Measurements from ENCODE around the gene ETFDH.
"Not testable (repeated sequence)": the region's sequence is repeated elsewhere in the genome, so short reads cannot be mapped to it uniquely, and the experiment has no call there.

The ETFDH gene

GRCh38 chr4:158657291-158657690 is 14.8 kb upstream of the ETFDH start:
- no peaks in the 10 kb centered on the region for H3K27me3 ChIP-seq
- no peaks in the 10 kb centered on the region for H3K9me3 ChIP-seq
- peaks cover 0 to 6% of the 10 kb centered on the region in 2 experiments for H3K4me1 ChIP-seq (ENCODE audit: control insufficient read depth in 1 of 2, insufficient read depth in 1 of 2, low read depth in 1 of 2, low read length in 1 of 2)
- no peak overlapping the region for H3K4me3 ChIP-seq (ENCODE audit: low read depth in 1 of 2, low read length in 1 of 2)
- H3K27ac ChIP-seq = no peak overlapping the region
- no peaks in the 10 kb centered on the region for H3K36me3 ChIP-seq
- TF ChIP-seq CTCF (IDR thresholded peaks at IDR 0.05) = no peak

GRCh38 chr4:158663255-158663654 is 8.8 kb upstream of the ETFDH start:
- Histone ChIP-seq H3K27ac (peak overlapping the region; percentile 65), H3K4me1 (ENCODE audit: control insufficient read depth in 1 of 2, insufficient read depth in 1 of 2, low read depth in 1 of 2, low read length in 1 of 2) (peaks cover 30 to 37% of the 10 kb centered on the region in 2 experiments)
- H3K9me3 ChIP-seq; H3K36me3 ChIP-seq; H3K4me3 ChIP-seq (ENCODE audit: low read depth in 1 of 2, low read length in 1 of 2); H3K27me3 ChIP-seq: not testable (repeated sequence)

- not testable (repeated sequence) for H3K36me3 ChIP-seq; H3K9me3 ChIP-seq; H3K4me3 ChIP-seq (ENCODE audit: low read depth in 1 of 2, low read length in 1 of 2); H3K27me3 ChIP-seq
- peak overlapping the region; percentile 65 for H3K27ac ChIP-seq
- H3K4me1 ChIP-seq (ENCODE audit: control insufficient read depth in 1 of 2, insufficient read depth in 1 of 2, low read depth in 1 of 2, low read length in 1 of 2) = peaks cover 30 to 37% of the 10 kb centered on the region in 2 experiments
Measured at GRCh38 chr4:158663707-158664625, 8.1 kb upstream of the ETFDH start.

- Histone ChIP-seq H3K4me3 (ENCODE audit: low read depth in 1 of 2, low read length in 1 of 2) (no peak overlapping the region), H3K9me3 (no peaks in the 10 kb centered on the region), H3K27me3 (no peaks in the 10 kb centered on the region), H3K27ac (peak overlapping the region; percentile 65), H3K36me3 (no peaks in the 10 kb centered on the region), H3K4me1 (ENCODE audit: control insufficient read depth in 1 of 2, insufficient read depth in 1 of 2, low read depth in 1 of 2, low read length in 1 of 2) (peaks cover 30 to 37% of the 10 kb centered on the region in 2 experiments)
- TF ChIP-seq CTCF (IDR thresholded peaks at IDR 0.05) = no peak
Measured at GRCh38 chr4:158664806-158665205, 7.3 kb upstream of the ETFDH start.

GRCh38 chr4:158666892-158667291 is 5.2 kb upstream of the ETFDH start:
- Histone ChIP-seq H3K4me1 (ENCODE audit: control insufficient read depth in 1 of 2, insufficient read depth in 1 of 2, low read depth in 1 of 2, low read length in 1 of 2) (peaks cover 39 to 47% of the 10 kb centered on the region in 2 experiments), H3K9me3 (no peaks in the 10 kb centered on the region), H3K36me3 (no peaks in the 10 kb centered on the region), H3K27me3 (no peaks in the 10 kb centered on the region), H3K4me3 (ENCODE audit: low read depth in 1 of 2, low read length in 1 of 2) (no peak overlapping the region), H3K27ac (no peak overlapping the region)
- TF ChIP-seq CTCF (IDR thresholded peaks at IDR 0.05) = no peak

- Histone ChIP-seq H3K4me3 (ENCODE audit: low read depth in 1 of 2, low read length in 1 of 2) (no peak overlapping the region), H3K36me3 (no peaks in the 10 kb centered on the region), H3K4me1 (ENCODE audit: control insufficient read depth in 1 of 2, insufficient read depth in 1 of 2, low read depth in 1 of 2, low read length in 1 of 2) (peaks cover 43 to 51% of the 10 kb centered on the region in 2 experiments), H3K27me3 (no peaks in the 10 kb centered on the region), H3K9me3 (no peaks in the 10 kb centered on the region), H3K27ac (peak overlapping the region; percentile 35)
- TF ChIP-seq CTCF (IDR thresholded peaks at IDR 0.05) = peak; percentile 54
Measured at GRCh38 chr4:158667651-158668198, 4.4 kb upstream of the ETFDH start.
